Karpas-422 (cell line): ENCODE data around the gene FAM221B. TPM values are rescaled to one million over a fixed set of nuclear protein-coding genes. Genes with fewer than 3 reads are reported as not detected.

Experiments
- DNase-seq: peaks from one replicate; pipeline ENCODE4 v3.0.0-alpha.2; 2015
- H2AFZ ChIP-seq: fragments of 200-600 bp; sonication (generic); 2 replicates; pipeline ENCODE4 v1.6.1; 2014; ENCODE audit warnings: antibody characterized with exemption, low read length, mixed read lengths
- H3K27ac ChIP-seq: fragments of 200-600 bp; sonication (generic); 2 replicates; pipeline ENCODE4 v1.5.1; 2014; ENCODE audit warnings: mild to moderate bottlenecking, low read length, moderate library complexity
- H3K27me3 ChIP-seq: fragments of 200-600 bp; sonication (generic); 2 replicates; pipeline ENCODE4 v1.6.1; 2014; ENCODE audit warnings: low read length, mixed read lengths
- H3K36me3 ChIP-seq: fragments of 200-600 bp; sonication (generic); 2 replicates; pipeline ENCODE4 v1.6.1; 2014; ENCODE audit warnings: low read length, mixed read lengths; ENCODE audit not compliant: insufficient read depth
- H3K4me1 ChIP-seq: fragments of 200-600 bp; sonication (generic); 2 replicates; pipeline ENCODE4 v1.6.1; 2014; ENCODE audit warnings: mild to moderate bottlenecking, low read length, mixed read lengths
- H3K4me2 ChIP-seq: fragments of 200-600 bp; sonication (generic); 2 replicates; pipeline ENCODE4 v1.6.1; 2014; ENCODE audit warnings: low read length, low read depth, mild to moderate bottlenecking; ENCODE audit not compliant: poor library complexity, severe bottlenecking
- H3K4me3 ChIP-seq: fragments of 200-600 bp; sonication (generic); 2 replicates; pipeline ENCODE4 v1.5.1; 2014; ENCODE audit warnings: mild to moderate bottlenecking, antibody characterized with exemption, low read length, mixed read lengths
- H3K79me2 ChIP-seq: fragments of 200-600 bp; sonication (generic); 2 replicates; pipeline ENCODE4 v1.6.1; 2014; ENCODE audit warnings: mild to moderate bottlenecking, low read length, mixed read lengths
- H3K9ac ChIP-seq: fragments of 200-600 bp; sonication (generic); 2 replicates; pipeline ENCODE4 v1.6.0; 2014; ENCODE audit warnings: low read length
- H3K9me2 ChIP-seq: fragments of 200-600 bp; sonication (generic), shearing (Covaris generic); replicated peaks from 2 replicates; pipeline ENCODE4 v1.6.0; 2014; ENCODE audit warnings: mild to moderate bottlenecking, low read length, moderate library complexity; ENCODE audit not compliant: insufficient read depth
- H3K9me3 ChIP-seq: fragments of 300-700, 200-600 bp; sonication (generic); 2 replicates; pipeline ENCODE4 v1.6.1; 2014; ENCODE audit warnings: low read length, mixed read lengths
- H4K20me1 ChIP-seq: fragments of 200-600 bp; sonication (generic); 2 replicates; pipeline ENCODE4 v1.6.1; 2014; ENCODE audit warnings: mild to moderate bottlenecking, antibody characterized with exemption, low read length, low read depth; ENCODE audit not compliant: insufficient read depth
- small RNA-seq: library from RNA; depleted of rRNA; stranded (forward); fragments of <200 nt; gene quantifications from one replicate; pipeline ENCODE3, GENCODE V24; 2014
- total RNA-seq: library from RNA; depleted of rRNA; stranded (reverse); fragments of >200 nt; shearing (Covaris generic); gene quantifications from 2 replicates; pipeline ENCODE4 v1.2.3, GENCODE V29; 2014; ENCODE audit warnings: low replicate concordance; rRNA removed

Gene FAM221B
- total RNA-seq, 1 experiment from 2014 or later, result not detected

DNA sequence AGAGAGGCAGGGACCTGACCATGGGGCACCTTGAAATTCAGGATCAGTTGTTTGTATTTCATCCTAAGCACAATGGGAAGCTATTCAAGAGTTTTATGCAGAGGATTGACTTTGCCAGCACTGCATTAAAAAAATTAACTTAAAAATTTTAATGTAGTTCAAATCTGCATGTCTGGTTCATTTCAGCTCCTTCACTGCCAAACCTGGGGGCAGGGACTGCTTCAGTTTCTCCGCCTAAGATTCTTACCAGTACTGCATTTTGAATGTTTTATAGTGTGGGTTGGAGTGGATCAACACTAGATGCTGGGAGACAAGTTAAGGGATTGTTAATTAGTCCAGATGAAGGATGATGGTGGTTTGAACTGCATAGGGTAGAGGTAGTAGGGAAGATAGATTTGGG lies 58.8 kb downstream of the FAM221B start:
- Histone ChIP-seq H4K20me1 (no peaks in the 10 kb centered on the region), H3K4me2 (no peak overlapping the region), H2AFZ (no peak overlapping the region), H3K27ac (peak overlapping the region; percentile 13; the same call in 1 of the 2 replicates), H3K79me2 (peaks cover 82% of the 10 kb centered on the region), H3K9ac (no peak overlapping the region), H3K4me3 (no peak overlapping the region), H3K27me3 (no peaks in the 10 kb centered on the region), H3K9me2 (no peaks in the 10 kb centered on the region), H3K9me3 (no peaks in the 10 kb centered on the region), H3K4me1 (peaks cover 58% of the 10 kb centered on the region), H3K36me3 (peaks cover 3% of the 10 kb centered on the region; the same call in 1 of the 2 replicates)
- DNase-seq, result no peak

DNA sequence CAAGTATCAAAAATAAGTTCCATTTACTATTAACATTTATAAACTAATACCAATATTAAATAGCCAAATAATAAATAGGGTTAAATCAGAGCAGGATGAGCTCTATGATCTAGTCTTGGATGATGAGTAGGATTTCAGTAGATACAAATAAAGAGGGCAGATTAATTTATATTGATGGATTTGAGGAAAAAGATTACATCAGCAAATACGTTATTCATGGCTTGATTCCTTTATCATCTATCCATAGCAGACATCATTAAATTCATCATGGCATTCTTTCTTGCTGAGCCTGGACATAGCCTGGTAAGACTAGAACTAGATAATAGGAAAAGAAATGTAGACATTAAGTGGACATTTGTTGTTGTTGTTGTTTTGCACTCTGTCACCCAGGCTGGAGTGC lies 61.1 kb downstream of the FAM221B start:
- H3K4me1 ChIP-seq, result peaks cover 53% of the 10 kb centered on the region
- no peaks in the 10 kb centered on the region for H4K20me1 ChIP-seq
- H3K79me2 ChIP-seq, result peaks cover 95% of the 10 kb centered on the region
- H2AFZ ChIP-seq, result no peak overlapping the region
- peaks cover 3% of the 10 kb centered on the region; the same call in 1 of the 2 replicates for H3K36me3 ChIP-seq
- H3K27ac ChIP-seq, result no peak overlapping the region
- H3K9me2 ChIP-seq, result no peaks in the 10 kb centered on the region
- no peaks in the 10 kb centered on the region for H3K27me3 ChIP-seq
- no peak overlapping the region for H3K4me2 ChIP-seq
- H3K9ac ChIP-seq, result no peak overlapping the region
- no peaks in the 10 kb centered on the region for H3K9me3 ChIP-seq
- no peak overlapping the region for H3K4me3 ChIP-seq
- no peak for DNase-seq

DNA sequence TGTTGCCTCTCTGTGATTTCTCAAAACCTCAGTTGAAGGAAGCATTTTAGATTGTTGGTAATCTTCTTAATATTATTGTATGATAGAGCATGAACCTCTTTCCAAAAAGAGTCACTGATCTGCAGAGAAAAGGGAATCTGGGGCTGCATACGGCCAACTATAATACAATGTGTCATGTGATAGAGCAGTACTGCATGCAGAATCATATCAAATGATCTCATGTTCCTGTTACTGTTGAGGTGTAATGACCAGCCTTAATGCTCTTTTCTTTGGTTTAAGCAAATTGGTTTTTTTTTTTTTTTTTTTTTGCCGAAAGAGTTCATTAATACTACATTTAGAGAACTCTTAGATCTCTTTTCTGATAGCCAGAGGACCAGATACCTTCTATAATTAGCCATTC lies 61.5 kb downstream of the FAM221B start:
- H3K4me3 ChIP-seq, result no peak overlapping the region
- H3K4me2 ChIP-seq, result no peak overlapping the region
- H2AFZ ChIP-seq, result no peak overlapping the region
- no peaks in the 10 kb centered on the region for H3K27me3 ChIP-seq
- H3K9me3 ChIP-seq, result no peaks in the 10 kb centered on the region
- no peak overlapping the region for H3K27ac ChIP-seq
- no peaks in the 10 kb centered on the region for H3K9me2 ChIP-seq
- H3K79me2 ChIP-seq, result peaks cover 95% of the 10 kb centered on the region
- H3K9ac ChIP-seq, result no peak overlapping the region
- peaks cover 50% of the 10 kb centered on the region for H3K4me1 ChIP-seq
- H4K20me1 ChIP-seq, result no peaks in the 10 kb centered on the region
- no peak for DNase-seq
- H3K36me3 ChIP-seq, result peaks cover 1% of the 10 kb centered on the region; the same call in 1 of the 2 replicates

Small RNAs within 50 kb of the gene (small RNA-seq; reads per million reads assigned to genes)
- gene HINT2, result 1.2 reads per million, percentile 35 among the genes with 10 or more reads in this experiment

Other genes starting within 250 kb of the FAM221B start
- gene TESK1, start 223.5 kb downstream of the FAM221B start, total RNA-seq, result 20.2 and 30.6 TPM in 2 replicates
- gene CD72, start 210.3 kb downstream of the FAM221B start, total RNA-seq, result 5.6 and 7.8 TPM in 2 replicates
- gene SIT1, start 177.8 kb downstream of the FAM221B start, total RNA-seq, result 97.6 and 117 TPM in 2 replicates
- 23,349 and 56,129 TPM in 2 replicates for gene RMRP, start 170.7 kb downstream of the FAM221B start, total RNA-seq
- 13.2 and 24.0 TPM in 2 replicates for gene CCDC107, start 170.4 kb downstream of the FAM221B start, total RNA-seq
- gene ARHGEF39, start 163.5 kb downstream of the FAM221B start, total RNA-seq, result 15.3 and 16.0 TPM in 2 replicates
- gene CA9, start 154.8 kb downstream of the FAM221B start, total RNA-seq, result 26.8 and 35.2 TPM in 2 replicates
- 0.19 TPM in 1 of 2 replicates, not detected in the other for gene TPM2, start 138.8 kb downstream of the FAM221B start, total RNA-seq
- gene TLN1, start 96.5 kb downstream of the FAM221B start, total RNA-seq, result 54.2 and 94.0 TPM in 2 replicates
- gene CREB3, start 96.1 kb downstream of the FAM221B start, total RNA-seq, result 10.8 and 17.1 TPM in 2 replicates
- 54.9 and 74.2 TPM in 2 replicates for gene GBA2, start 79.5 kb downstream of the FAM221B start, total RNA-seq
- gene RGP1, start 79.4 kb downstream of the FAM221B start, total RNA-seq, result 13.4 and 13.8 TPM in 2 replicates
- gene MSMP, start 74.5 kb downstream of the FAM221B start, total RNA-seq, result 1.1 and 4.2 TPM in 2 replicates
- 8.5 and 18.0 TPM in 2 replicates for gene NPR2, start 37.1 kb downstream of the FAM221B start, total RNA-seq
- 0.07 and 0.90 TPM in 2 replicates for gene SPAG8, start 16.5 kb downstream of the FAM221B start, total RNA-seq
- gene HINT2, start 13.7 kb downstream of the FAM221B start, total RNA-seq, result 84.0 and 146 TPM in 2 replicates
- 2.9 and 3.0 TPM in 2 replicates for gene TMEM8B, start 496 bp upstream of the FAM221B start, total RNA-seq
- gene OR13J1, start 41.7 kb upstream of the FAM221B start, total RNA-seq, result not detected in 2 replicates
- not detected in 2 replicates for gene HRCT1, start 77.5 kb upstream of the FAM221B start, total RNA-seq
- gene SPAAR, start 80.8 kb upstream of the FAM221B start, total RNA-seq, result not detected in 2 replicates
- not detected in 2 replicates for gene OR2S2, start 129.4 kb upstream of the FAM221B start, total RNA-seq
- gene RECK, start 208.2 kb upstream of the FAM221B start, total RNA-seq, result 2.3 and 2.6 TPM in 2 replicates